ENCODE measurements around the gene BTBD16.

- TF ChIP-seq ZBTB26 (CRISPR knock-in tag; IDR thresholded peaks at IDR 0.05; ENCODE audit: borderline replicate concordance): no peak
- TF ChIP-seq ZNF484 (CRISPR knock-in tag; IDR thresholded peaks at IDR 0.05; ENCODE audit: borderline replicate concordance, low read depth): no peak
- TF ChIP-seq ZNF44 (CRISPR knock-in tag; IDR thresholded peaks at IDR 0.05): no peak
- TF ChIP-seq CTCF (CRISPR knock-in tag; IDR thresholded peaks at IDR 0.05): no peak
- TF ChIP-seq JUNB (CRISPR knock-in tag; IDR thresholded peaks at IDR 0.05; ENCODE audit: borderline replicate concordance): no peak
- TF ChIP-seq ZNF563 (CRISPR knock-in tag; IDR thresholded peaks at IDR 0.05): no peak
- TF ChIP-seq FIP1L1 (IDR thresholded peaks at IDR 0.05; ENCODE audit: borderline replicate concordance, insufficient read depth, low read depth, low read length): no peak
Measured at GRCh38 chr10:122373108-122373507, 102.0 kb downstream of the BTBD16 start.

Data from HepG2 (cell line).